ENCODE data around the gene ACP3. TPM values are rescaled to one million over a fixed set of nuclear protein-coding genes. Genes with fewer than 3 reads are reported as not detected.

Gene ACP3
- total and polyA plus RNA-seq, 2 of the 4 experiments (the other 2 are of a cell fraction), result 0.36 to 0.54 TPM

GRCh38 chr3:132386259-132386658 is 69.1 kb downstream of the ACP3 start:
- H2AFZ ChIP-seq (replicated peaks; ENCODE audit: low read length, poor library complexity), result no peak overlapping the region
- no peaks in the 10 kb centered on the region for H3K79me1 ChIP-seq (ENCODE audit: low read depth in 1 of 2, low read length in 2 of 2)
- in situ Hi-C loops (cut with MboI; ENCODE audit: low sequenced_read_pairs), result no loop called here
- H4K20me1 ChIP-seq (ENCODE audit: insufficient read depth, low read length), result no peaks in the 10 kb centered on the region
- H4K8ac ChIP-seq (ENCODE audit: low read depth in 2 of 2, low read length in 2 of 2), result no peak overlapping the region
- H3K4me1 ChIP-seq (ENCODE audit: control insufficient read depth, insufficient read depth, low read length), result no peaks in the 10 kb centered on the region
- H3K23ac ChIP-seq (ENCODE audit: low read depth, low read length), result no peak overlapping the region
- CTCF ChIA-PET, result no interaction called here
- H3K9me1 ChIP-seq (ENCODE audit: insufficient read depth, low read length), result no peaks in the 10 kb centered on the region
- TF ChIP-seq ELK1 (IDR thresholded peaks at IDR 0.05; ENCODE audit: borderline replicate concordance, low read depth, low read length) (no peak), BHLHE40 (IDR thresholded peaks at IDR 0.05; ENCODE audit: low read depth, low read length) (no peak), POLR2A (IDR thresholded peaks at IDR 0.05; ENCODE audit: low read depth, low read length) (no peak), RCOR1 (IDR thresholded peaks at IDR 0.05; ENCODE audit: insufficient replicate concordance, low read length) (no peak), MAFK (IDR thresholded peaks at IDR 0.05; ENCODE audit: low read depth, low read length) (no peak), CTCF (conservative IDR thresholded peaks at IDR 0.05; ENCODE audit: low read depth, low read length) (no peak), CHD1 (IDR thresholded peaks at IDR 0.05; ENCODE audit: low read depth, low read length) (no peak), MXI1 (IDR thresholded peaks at IDR 0.05; ENCODE audit: borderline replicate concordance, low read depth, low read length) (no peak), CEBPB (IDR thresholded peaks at IDR 0.05; ENCODE audit: low read depth, low read length) (no peak), NFE2L2 (IDR thresholded peaks at IDR 0.05; ENCODE audit: low read depth, low read length) (no peak), MAZ (IDR thresholded peaks at IDR 0.05; ENCODE audit: borderline replicate concordance, low read depth, low read length) (no peak), FOS (IDR thresholded peaks at IDR 0.05; ENCODE audit: low read depth, low read length) (no peak), RFX5 (IDR thresholded peaks at IDR 0.05; ENCODE audit: low read depth, low read length) (no peak), RAD21 (IDR thresholded peaks at IDR 0.05; ENCODE audit: low read length) (no peak), SMC3 (IDR thresholded peaks at IDR 0.05; ENCODE audit: low read depth, low read length) (no peak)
- TF ChIP-seq, protein P1, sequence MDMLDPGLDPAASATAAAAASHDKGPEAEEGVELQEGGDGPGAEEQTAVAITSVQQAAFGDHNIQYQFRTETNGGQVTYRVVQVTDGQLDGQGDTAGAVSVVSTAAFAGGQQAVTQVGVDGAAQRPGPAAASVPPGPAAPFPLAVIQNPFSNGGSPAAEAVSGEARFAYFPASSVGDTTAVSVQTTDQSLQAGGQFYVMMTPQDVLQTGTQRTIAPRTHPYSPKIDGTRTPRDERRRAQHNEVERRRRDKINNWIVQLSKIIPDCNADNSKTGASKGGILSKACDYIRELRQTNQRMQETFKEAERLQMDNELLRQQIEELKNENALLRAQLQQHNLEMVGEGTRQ (IDR thresholded peaks at IDR 0.05; ENCODE audit: low read depth, low read length), result no peak
- H3K9me3 ChIP-seq (ENCODE audit: control insufficient read depth, insufficient read depth, low read length), result no peaks in the 10 kb centered on the region
- no peak overlapping the region for H4K5ac ChIP-seq (ENCODE audit: low read depth, low read length)
- H3K9ac ChIP-seq (ENCODE audit: low read depth, low read length), result no peak overlapping the region
- H2BK5ac ChIP-seq (ENCODE audit: low read depth, low read length, poor library complexity, severe bottlenecking), result no peak overlapping the region
- no peak overlapping the region for H3K14ac ChIP-seq (replicated peaks; ENCODE audit: low read depth, low read length)
- H3K18ac ChIP-seq (ENCODE audit: low read depth, low read length), result no peak overlapping the region
- H3K36me3 ChIP-seq (ENCODE audit: control insufficient read depth, insufficient read depth, low read length), result no peaks in the 10 kb centered on the region
- DNase-seq (no peak), ATAC-seq (ENCODE audit: low read depth) (no peak)
- H2BK20ac ChIP-seq (ENCODE audit: low read depth, low read length), result no peak overlapping the region
- H2BK15ac ChIP-seq (ENCODE audit: low read depth, low read length), result no peak overlapping the region
- dilution Hi-C loops (cut with HindIII; ENCODE audit: low sequenced_read_pairs, unreplicated experiment), result no loop called here
- no peak overlapping the region for H3K4me2 ChIP-seq (ENCODE audit: low read depth, low read length)
- intact Hi-C loops (cut with micrococcal nuclease), result no loop called here
- H3K4ac ChIP-seq (ENCODE audit: low read depth, low read length), result no peak overlapping the region
- no peaks in the 10 kb centered on the region; the same call in 1 of the 2 replicates for H3K27me3 ChIP-seq (ENCODE audit: control insufficient read depth, insufficient read depth, low read length)
- H2BK120ac ChIP-seq (ENCODE audit: low read depth, low read length), result no peak overlapping the region
- no peak overlapping the region for H3K4me3 ChIP-seq (ENCODE audit: insufficient read depth, low read depth, low read length)
- no TSS peak for BruUV-seq (replicated peaks)
- H3K27ac ChIP-seq (ENCODE audit: insufficient read depth, low read length), result no peak overlapping the region
- POLR2A ChIA-PET (ENCODE audit: unreplicated experiment), result no interaction called here
- H2AK5ac ChIP-seq (ENCODE audit: low read depth, low read length), result no peak overlapping the region
- H4K91ac ChIP-seq (ENCODE audit: insufficient read depth, low read depth, low read length), result no peak overlapping the region
- no peak overlapping the region for H3K56ac ChIP-seq (ENCODE audit: extremely low read depth, insufficient read depth, low read length)
- no peak overlapping the region for H2AK9ac ChIP-seq (replicated peaks; ENCODE audit: low read depth, low read length, poor library complexity)
- no CpG with 5 or more reads among the region's 8 CpGs for WGBS, 2 experiments (ENCODE audit: extremely low coverage in 2 of 2, insufficient read length in 1 of 2)
